ENCODE data around the gene DDX51.
"Not testable (repeated sequence)": the region's sequence is repeated elsewhere in the genome, so short reads cannot be mapped to it uniquely, and the experiment has no call there.

The DDX51 gene

GRCh38 chr12:132138941-132139871 is 4.9 kb downstream of the DDX51 start:
- DNase-seq: no peak

DNA sequence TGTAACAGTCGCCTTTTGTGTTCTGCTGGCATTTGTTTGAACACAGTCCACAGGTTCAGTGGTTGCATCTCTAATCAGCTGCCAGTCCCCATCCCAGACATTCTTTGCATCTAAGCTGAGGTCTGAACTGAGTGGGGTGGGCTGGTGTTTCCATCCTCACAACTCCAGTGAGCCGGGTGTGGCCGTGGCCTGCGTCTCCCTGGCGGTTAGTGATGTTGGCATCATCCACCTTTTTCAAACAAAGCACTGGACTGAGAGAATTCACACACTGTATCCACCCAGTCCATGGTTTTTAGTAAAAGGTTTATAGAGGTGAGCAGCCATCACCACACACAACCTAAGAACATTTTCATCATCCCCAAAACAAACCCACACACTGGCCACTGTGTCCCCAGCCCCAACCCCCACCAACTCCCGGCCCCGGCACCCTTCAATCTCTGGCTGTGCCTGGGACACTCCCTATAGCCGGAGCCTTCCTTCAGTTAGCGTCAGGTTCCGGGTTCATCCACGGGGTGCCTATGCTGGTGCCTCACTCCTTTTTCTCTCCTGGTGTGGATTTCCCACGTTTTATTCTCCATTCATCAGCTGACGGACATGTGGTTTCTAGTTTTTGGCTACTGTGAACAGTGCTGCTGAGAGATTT is 6.5 kb downstream of the DDX51 start:
- no peak for DNase-seq

- DNase-seq: not testable (repeated sequence)
These were observed 7.9 kb downstream of the DDX51 start for GRCh38 chr12:132136226-132136625.

- not testable (repeated sequence) for DNase-seq
These were observed 9.4 kb downstream of the DDX51 start for GRCh38 chr12:132134653-132135183.

DNA sequence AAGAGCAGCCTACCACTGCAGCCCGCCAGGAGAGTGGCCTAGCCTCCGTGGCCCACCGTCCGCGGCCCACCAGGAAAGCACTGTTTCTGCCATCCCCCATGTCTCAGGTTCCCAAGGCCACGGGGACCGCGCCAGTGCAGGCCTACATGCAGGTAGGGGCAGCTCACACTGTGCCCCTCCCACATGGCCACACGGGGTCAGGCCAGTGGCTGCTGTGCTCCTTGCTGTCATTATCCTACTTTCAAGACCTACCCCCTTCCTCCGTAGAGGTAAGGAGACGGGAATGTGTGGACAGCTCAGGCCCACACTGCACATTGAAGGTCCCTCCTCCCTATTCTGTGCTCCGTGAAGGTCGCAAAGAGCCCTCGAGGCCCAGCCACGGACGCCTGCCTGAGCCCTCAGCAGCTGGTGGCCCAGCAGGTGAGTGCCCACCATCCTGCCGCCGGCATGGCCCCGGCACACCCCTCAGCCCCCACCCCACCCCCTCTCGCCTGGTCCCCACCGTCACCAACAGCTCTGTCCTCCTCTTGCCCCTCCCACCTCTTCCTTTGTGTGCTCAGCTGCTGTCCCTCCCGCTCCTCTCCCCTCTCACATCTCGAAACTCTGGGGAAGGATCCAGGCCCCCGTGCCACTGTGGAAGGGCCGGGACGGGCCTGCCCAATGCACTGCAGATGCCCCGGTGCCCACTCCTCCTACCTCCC is 10.0 kb downstream of the DDX51 start:
- DNase-seq: no peak

DNA sequence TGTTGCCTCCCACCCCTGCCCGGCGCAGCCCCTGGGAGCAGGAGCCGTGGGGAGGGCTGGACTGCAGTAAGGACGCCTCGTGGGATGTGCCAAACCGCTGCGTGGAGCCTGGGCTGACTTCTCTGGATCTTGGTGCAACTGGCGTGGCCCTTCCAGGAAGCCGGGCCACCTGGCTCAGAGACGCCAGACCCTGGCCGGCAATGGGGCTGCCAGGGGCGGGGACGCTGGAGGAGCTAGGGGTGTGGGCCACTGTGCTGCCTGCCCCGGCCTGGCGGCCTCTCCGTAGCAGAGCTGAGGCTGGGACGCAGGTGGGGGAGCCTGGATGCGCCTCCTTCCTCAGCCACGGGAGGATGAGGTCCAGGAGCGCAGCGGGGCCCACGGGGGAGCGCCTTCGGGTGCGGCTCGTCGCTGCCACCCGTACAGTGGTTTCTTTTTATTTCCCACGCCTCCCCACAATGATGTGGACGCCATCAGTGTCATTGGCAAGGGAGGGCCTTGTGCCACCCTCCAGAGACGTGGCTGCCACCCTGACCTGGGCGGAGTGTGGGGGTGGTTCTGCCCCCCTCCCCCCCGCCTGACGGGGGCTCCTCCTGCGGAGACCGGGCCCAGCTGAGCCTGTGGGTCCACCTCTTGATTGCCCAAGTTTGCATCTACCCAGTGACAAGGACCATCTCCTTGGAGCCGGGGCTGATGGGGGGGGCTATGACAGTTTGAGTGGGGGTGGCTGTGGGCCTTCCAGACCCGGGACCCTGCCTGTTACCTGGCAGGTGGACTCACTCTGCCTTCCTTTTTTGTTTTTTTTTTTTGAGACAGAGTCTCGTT is 11.3 kb downstream of the DDX51 start:
- DNase-seq: no peak

DNA sequence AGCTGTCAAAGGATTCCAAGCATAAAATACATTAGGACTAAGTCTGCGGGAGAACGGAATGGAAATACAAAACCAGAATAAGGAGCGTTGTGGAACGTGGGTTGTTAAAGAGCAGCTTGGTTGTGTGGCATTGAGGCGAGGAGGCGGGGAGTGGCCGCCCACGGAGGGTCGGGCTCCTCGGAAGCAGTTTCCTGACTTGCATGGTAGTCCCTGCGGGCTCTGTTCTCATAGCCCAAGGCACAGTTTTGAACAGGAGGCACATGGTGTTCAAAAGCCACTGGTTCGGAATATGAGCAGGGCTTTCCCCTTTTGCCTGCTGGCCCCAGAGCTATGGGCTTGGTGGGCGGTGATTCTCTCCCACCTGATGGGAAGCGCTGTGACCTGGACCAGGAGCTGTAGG is 12.2 kb downstream of the DDX51 start:
- DNase-seq: no peak

DNA sequence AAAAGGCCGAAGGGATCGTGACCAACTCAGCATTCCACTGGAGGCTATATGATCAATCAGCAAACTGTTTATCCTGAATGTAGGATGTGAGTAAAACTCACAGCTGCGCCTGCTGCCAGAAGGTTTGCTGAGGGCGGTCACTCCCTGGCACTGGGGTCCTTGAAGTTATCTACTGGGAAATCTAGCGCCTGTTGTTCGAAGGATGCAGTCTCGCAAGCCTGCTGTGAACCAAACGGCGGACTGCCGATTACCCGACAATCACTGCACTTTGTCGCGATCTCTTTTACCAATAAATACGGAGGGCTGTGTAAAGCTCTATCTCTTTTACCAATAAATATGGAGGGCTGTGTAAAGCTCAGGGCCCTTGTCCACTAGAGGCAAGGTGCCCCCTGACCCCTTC is 12.9 kb downstream of the DDX51 start:
- no peak for DNase-seq

GRCh38 chr12:132130690-132131089 is 13.4 kb downstream of the DDX51 start:
- DNase-seq: no peak

DNA sequence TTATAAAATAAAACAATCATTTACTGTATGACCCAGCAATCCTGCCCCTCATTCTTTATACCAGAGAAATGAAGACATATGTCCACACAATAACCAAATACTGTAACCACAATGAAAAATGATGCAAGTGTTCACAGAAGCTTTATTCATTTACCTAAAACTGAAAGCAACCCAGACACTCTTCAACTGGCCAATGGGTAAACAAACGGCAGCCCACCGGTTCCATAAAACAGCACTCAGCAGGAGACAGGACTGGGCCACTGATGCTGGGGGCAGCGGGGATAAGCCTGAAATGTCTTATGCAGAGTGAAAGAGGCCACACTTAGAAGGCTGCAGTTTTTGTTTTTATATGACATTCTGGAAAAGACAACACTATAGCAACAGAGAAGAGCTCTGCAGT is 15.1 kb downstream of the DDX51 start:
- DNase-seq: no peak

DNA sequence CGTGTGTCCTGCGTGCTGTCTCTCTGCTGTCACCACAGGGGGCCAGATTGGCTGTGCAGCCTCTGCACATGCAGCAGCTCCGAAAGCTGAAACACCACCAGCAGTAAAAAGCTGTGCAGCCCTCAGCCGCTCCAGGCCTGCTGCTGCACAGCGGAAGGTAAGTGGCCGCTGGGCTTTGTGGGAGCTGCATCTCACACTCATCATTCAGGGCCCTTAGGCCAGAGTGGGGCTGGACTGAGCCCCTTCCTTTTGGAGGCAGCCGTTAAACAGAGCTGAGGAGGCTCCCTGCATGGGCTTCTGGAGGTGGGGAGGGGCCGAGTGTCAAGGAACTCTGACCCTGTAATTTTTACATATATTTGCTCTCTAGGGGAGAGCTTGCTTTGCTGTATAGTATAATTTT is 17.1 kb downstream of the DDX51 start:
- no peak for DNase-seq

DNA sequence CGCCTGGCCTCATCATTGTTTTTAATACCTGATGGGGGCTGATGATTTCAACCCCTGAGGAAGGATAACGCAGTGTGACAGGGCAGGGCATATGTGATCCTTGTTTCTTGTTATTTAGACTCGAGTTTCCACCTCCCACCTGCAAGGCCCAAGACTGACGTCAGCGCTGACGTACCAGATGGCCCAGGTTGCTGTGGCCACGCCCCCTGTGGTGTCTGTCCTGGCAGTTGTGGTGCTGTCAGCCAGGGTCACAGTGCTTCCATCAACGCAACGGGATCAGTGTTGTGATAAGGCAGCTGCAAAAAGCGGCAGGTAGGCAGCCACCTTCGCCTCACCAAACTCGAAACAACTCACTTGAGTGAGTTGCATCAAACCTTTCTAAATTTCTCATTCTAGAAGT is 18.4 kb downstream of the DDX51 start:
- no peak for DNase-seq

DNA sequence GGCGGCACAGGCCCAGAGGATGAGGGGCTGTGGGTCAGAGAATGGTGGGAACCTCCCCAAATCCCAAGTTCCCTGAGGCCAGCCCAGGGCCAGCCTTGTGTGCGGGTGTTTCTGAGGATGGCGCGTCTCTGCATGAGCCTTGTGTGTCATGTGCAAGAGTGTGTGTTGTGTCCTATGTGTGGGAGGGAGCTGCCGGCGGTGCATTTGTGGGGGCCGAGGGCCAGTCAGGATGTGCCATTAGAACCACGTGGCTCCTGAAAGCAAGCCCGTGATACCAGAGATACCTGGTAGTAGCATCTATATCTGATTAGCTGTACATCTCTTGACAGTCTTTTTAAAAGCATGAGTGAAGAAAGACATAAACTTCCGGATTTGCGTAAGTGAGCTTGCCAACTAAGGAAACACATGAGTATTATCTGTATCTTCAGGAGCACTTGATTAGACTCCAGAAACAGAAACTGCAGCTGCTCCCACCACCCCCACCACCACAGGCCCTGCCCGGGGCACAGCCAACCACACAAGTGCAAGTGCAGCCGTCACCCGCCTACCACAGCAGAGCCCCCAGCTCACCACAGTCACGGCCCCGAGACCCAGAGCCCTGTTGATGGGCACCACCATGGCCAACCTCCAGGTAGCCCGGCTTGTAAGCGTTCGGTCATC is 19.2 kb downstream of the DDX51 start:
- no peak for DNase-seq

DNA sequence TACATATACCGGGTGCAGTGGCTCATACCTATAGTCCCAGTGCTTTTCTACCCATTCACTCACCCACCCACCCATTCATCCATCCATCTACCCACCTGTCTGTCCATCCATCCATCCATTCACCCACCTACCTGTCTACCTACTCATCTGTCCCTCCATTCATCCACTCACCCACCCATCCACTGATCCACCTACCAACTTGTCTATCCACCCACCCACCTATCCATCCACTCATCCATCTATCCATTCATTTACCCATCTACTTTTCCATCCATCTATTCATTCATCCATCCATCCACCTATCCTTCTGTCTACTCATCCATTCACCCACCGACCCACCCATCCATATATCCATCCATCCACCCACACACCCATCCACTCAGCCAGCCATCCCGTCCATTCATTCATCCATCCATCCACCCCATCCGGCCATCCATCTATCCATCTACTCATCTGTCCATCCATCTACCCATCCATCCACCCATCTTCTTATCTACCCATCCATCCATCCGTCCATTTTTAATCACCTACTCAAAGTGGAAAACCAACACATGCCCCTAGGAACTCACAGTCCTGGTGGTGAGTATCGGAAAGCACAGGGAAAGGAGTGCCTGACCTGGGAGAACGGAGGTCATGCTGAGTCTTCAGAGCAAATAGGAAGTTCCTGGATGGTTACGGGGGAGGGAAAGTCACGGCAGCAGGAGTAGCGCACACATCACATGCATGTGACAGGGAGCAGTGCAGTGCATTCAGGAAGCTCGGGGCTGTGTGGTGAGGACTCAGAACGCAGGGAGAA is 20.0 kb downstream of the DDX51 start:
- no peak for DNase-seq

- no peak for DNase-seq
These were observed 22.8 kb downstream of the DDX51 start for GRCh38 chr12:132121283-132121682.

DNA sequence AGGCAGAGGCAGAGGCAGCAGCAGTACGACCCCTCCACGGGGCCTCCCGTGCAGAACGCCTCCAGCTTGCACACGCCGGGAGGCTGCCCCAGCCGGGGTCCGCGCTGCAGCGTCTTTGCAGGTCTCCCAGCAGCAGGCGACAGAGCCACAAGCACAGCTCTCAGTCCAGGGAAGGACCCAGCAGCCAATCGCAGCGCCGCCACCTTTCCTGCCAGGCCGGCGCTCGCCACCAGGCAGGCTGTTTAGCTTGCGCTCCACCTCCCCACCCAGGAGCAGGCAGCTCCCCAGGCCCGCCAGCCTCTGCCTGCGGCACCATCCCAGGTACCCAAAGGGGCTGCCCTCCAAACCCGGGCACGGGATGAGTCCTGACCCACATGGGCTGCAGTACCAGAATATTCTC is 25.2 kb downstream of the DDX51 start:
- no peak for DNase-seq

GRCh38 chr12:132117558-132117875 is 26.6 kb downstream of the DDX51 start:
- DNase-seq: no peak

GRCh38 chr12:132116709-132117557 is 27.2 kb downstream of the DDX51 start:
- DNase-seq: no peak

- DNase-seq: no peak
These were observed 28.6 kb downstream of the DDX51 start for GRCh38 chr12:132115500-132115899.

DNA sequence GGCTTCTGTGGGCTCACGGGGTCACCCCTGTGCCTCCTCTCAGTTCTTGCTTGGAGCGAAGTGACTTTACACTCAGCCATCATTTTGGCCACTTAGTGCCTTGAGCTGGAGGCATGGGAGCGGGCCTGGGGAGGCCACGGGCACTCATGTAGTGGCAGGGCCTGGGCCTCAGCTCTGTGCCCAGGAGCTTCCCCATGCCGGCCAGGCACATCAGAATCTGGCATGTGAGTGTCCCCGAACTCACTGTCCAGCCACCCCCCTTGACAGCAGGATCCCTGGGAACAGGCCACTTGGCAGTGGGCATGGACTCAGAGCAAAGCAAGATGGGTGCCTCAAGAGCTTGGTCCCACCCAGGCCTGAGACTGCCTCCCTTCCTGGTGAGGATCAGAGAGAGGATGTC is 29.5 kb downstream of the DDX51 start:
- DNase-seq: no peak

Measured in activated T-cell treated with anti-CD3 and anti-CD28 coated beads for 4 hours (primary cell).